GM21367 (cell line): ENCODE results near the gene SF3A1.
A peak's percentile ranks its signal among the peaks of the same experiment; 100 is the strongest.
"Not testable (repeated sequence)": the region's sequence is repeated elsewhere in the genome, so short reads cannot be mapped to it uniquely, and the experiment has no call there.

Source experiments
- ATAC-seq: cut with Tn5 transposase; IDR thresholded peaks from one replicate; pipeline ENCODE4 v1.9.1; 2021; ENCODE audit not compliant: unreplicated experiment

Gene SF3A1

GRCh38 chr22:30356449-30357235 lies at the start of gene SF3A1, which contains the start of gene CCDC157:
Gene SF3A1 (minus strand): TSS chr22:30356894. CDS start chr22:30356792, 102 bp downstream.
Gene CCDC157 (plus strand): TSS chr22:30357007. CDS start chr22:30366001, 8,994 bp downstream.
- peak; percentile 78 for ATAC-seq

GRCh38 chr22:30406400-30406799 lies 49.7 kb upstream of the SF3A1 start:
- ATAC-seq, result no peak

- no peak for ATAC-seq
These were observed 49.0 kb upstream of the SF3A1 start for GRCh38 chr22:30405731-30406130.

- no peak for ATAC-seq
These were observed 47.6 kb upstream of the SF3A1 start for GRCh38 chr22:30404307-30404706.

GRCh38 chr22:30402766-30403104 lies 46.0 kb upstream of the SF3A1 start:
- ATAC-seq, result not testable (repeated sequence)

- no peak for ATAC-seq
These were observed 45.5 kb upstream of the SF3A1 start for GRCh38 chr22:30402028-30402765.

GRCh38 chr22:30401024-30401423 lies 44.3 kb upstream of the SF3A1 start:
- ATAC-seq, result not testable (repeated sequence)

- ATAC-seq, result no peak
These were observed 43.5 kb upstream of the SF3A1 start for GRCh38 chr22:30400159-30400558.

- no peak for ATAC-seq
These were observed 43.0 kb upstream of the SF3A1 start for GRCh38 chr22:30399718-30400117.

GRCh38 chr22:30398685-30399680 lies 42.3 kb upstream of the SF3A1 start:
- no peak for ATAC-seq

- no peak for ATAC-seq
These were observed 41.3 kb upstream of the SF3A1 start for GRCh38 chr22:30397656-30398635.

- no peak for ATAC-seq
These were observed 40.4 kb upstream of the SF3A1 start, which contains the start of gene SEC14L2 for GRCh38 chr22:30396871-30397655. Gene SEC14L2 (plus strand): TSS chr22:30397018. CDS start chr22:30397117, 99 bp downstream.

- ATAC-seq, result no peak
These were observed 37.2 kb upstream of the SF3A1 start for GRCh38 chr22:30393885-30394284.

GRCh38 chr22:30393322-30393680 lies 36.6 kb upstream of the SF3A1 start:
- no peak for ATAC-seq

GRCh38 chr22:30392661-30393321 lies 36.1 kb upstream of the SF3A1 start:
- no peak for ATAC-seq

- ATAC-seq, result no peak
These were observed 34.4 kb upstream of the SF3A1 start for GRCh38 chr22:30390974-30391691.

- peak; percentile 59 for ATAC-seq
These were observed 30.5 kb upstream of the SF3A1 start, which contains the start of gene RNF215 for GRCh38 chr22:30386960-30387827. Gene RNF215 (minus strand): TSS chr22:30387411. CDS start chr22:30387313, 98 bp downstream.
